H9 (cell line): ENCODE results near the gene PRELID1. TPM values are rescaled to one million over a fixed set of nuclear protein-coding genes. Genes with fewer than 3 reads are reported as not detected.

ENCODE experiments used
- DNase-seq: peaks from one replicate; pipeline ENCODE4 v3.0.0-alpha.2; 2017
- H2AFZ ChIP-seq: one replicate; pipeline ENCODE4 v1.6.1; 2013; ENCODE audit warnings: mild to moderate bottlenecking, low read length, control low read depth, moderate library complexity
- H2AK5ac ChIP-seq: 2 replicates; pipeline ENCODE4 v1.6.1; 2013; ENCODE audit warnings: low read length, control low read depth, mixed read lengths; ENCODE audit not compliant: insufficient read length
- H2BK120ac ChIP-seq: one replicate; pipeline ENCODE4 v1.6.1; 2013; ENCODE audit warnings: low read depth, mild to moderate bottlenecking, low read length, control low read depth, inconsistent platforms; ENCODE audit not compliant: poor library complexity, severe bottlenecking
- H2BK12ac ChIP-seq: 2 replicates; pipeline ENCODE4 v1.6.1; 2013; ENCODE audit warnings: low read length, control low read depth, mixed read lengths, low read depth; ENCODE audit not compliant: insufficient read length
- H2BK15ac ChIP-seq: 2 replicates; pipeline ENCODE4 v1.6.1; 2013; ENCODE audit warnings: low read depth, low read length, control low read depth
- H2BK20ac ChIP-seq: one replicate; pipeline ENCODE4 v1.6.1; 2013; ENCODE audit warnings: low read depth, mild to moderate bottlenecking, low read length, control low read depth, inconsistent platforms; ENCODE audit not compliant: poor library complexity, severe bottlenecking
- H2BK5ac ChIP-seq: 2 replicates; pipeline ENCODE4 v1.6.1; 2013; ENCODE audit warnings: low read length, control low read depth, mixed read lengths; ENCODE audit not compliant: insufficient read length
- H3K14ac ChIP-seq: 2 replicates; pipeline ENCODE4 v1.6.1; 2013; ENCODE audit warnings: low read length, control low read depth; ENCODE audit not compliant: insufficient read depth
- H3K18ac ChIP-seq: 2 replicates; pipeline ENCODE4 v1.6.1; 2013; ENCODE audit warnings: low read depth, mild to moderate bottlenecking, mixed read lengths, low read length, control low read depth; ENCODE audit not compliant: insufficient read length
- H3K23ac ChIP-seq: 2 replicates; pipeline ENCODE4 v1.6.1; 2013; ENCODE audit warnings: low read length, control low read depth, mixed read lengths, low read depth; ENCODE audit not compliant: insufficient read length
- H3K23me2 ChIP-seq: 2 replicates; pipeline ENCODE4 v1.6.1; 2013; ENCODE audit warnings: low read depth, mild to moderate bottlenecking, mixed read lengths, low read length, control low read depth; ENCODE audit not compliant: insufficient read length, poor library complexity, severe bottlenecking
- H3K27ac ChIP-seq: 2 replicates; pipeline ENCODE4 v1.5.1; 2013; ENCODE audit warnings: low read length, control low read depth, mixed read lengths, low read depth; ENCODE audit not compliant: insufficient read length
- H3K27me3 ChIP-seq: 2 replicates; pipeline ENCODE4 v1.6.1; 2013; ENCODE audit warnings: low read length, control low read depth, inconsistent platforms; ENCODE audit not compliant: insufficient read depth
- H3K4ac ChIP-seq: 2 replicates; pipeline ENCODE4 v1.6.1; 2013; ENCODE audit warnings: low read depth, mild to moderate bottlenecking, control low read depth, inconsistent platforms, low read length, moderate library complexity
- H3K4me1 ChIP-seq: 2 replicates; pipeline ENCODE4 v1.6.1; 2013; ENCODE audit warnings: low read length, control low read depth, inconsistent platforms; ENCODE audit not compliant: insufficient read depth
- H3K4me2 ChIP-seq: 2 replicates; pipeline ENCODE4 v1.6.1; 2013; ENCODE audit warnings: low read length, control low read depth, mixed read lengths; ENCODE audit not compliant: insufficient read length, insufficient read depth
- H3K56ac ChIP-seq: 2 replicates; pipeline ENCODE4 v1.6.1; 2013; ENCODE audit warnings: low read depth, mild to moderate bottlenecking, mixed read lengths, low read length, control low read depth; ENCODE audit not compliant: insufficient read length
- H3K79me1 ChIP-seq: 2 replicates; pipeline ENCODE4 v1.6.1; 2013; ENCODE audit warnings: low read depth, mild to moderate bottlenecking, moderate library complexity, low read length, control low read depth, inconsistent platforms; ENCODE audit not compliant: insufficient read depth, poor library complexity, severe bottlenecking
- H3K79me2 ChIP-seq: 2 replicates; pipeline ENCODE4 v1.6.1; 2013; ENCODE audit warnings: low read length, control low read depth, inconsistent platforms; ENCODE audit not compliant: insufficient read depth
- H3K9ac ChIP-seq: 2 replicates; pipeline ENCODE4 v1.6.1; 2013; ENCODE audit warnings: low read length, control low read depth, mixed read lengths; ENCODE audit not compliant: insufficient read length; ENCODE audit errors: extremely low read depth
- H3K9me3 ChIP-seq: one replicate; pipeline ENCODE4 v1.6.1; 2013; ENCODE audit warnings: low read depth, low read length, inconsistent platforms; ENCODE audit not compliant: control insufficient read depth
- H3T11ph ChIP-seq: one replicate; pipeline ENCODE4 v1.6.1; 2013; ENCODE audit warnings: mild to moderate bottlenecking, low read length, control low read depth, inconsistent platforms
- H4K20me1 ChIP-seq: one replicate; pipeline ENCODE4 v1.6.1; 2013; ENCODE audit not compliant: control insufficient read depth, insufficient read length, insufficient read depth
- H4K5ac ChIP-seq: 2 replicates; pipeline ENCODE4 v1.6.1; 2013; ENCODE audit warnings: low read depth, mild to moderate bottlenecking, mixed read lengths, low read length, control low read depth; ENCODE audit not compliant: insufficient read length
- H4K8ac ChIP-seq: replicated peaks from 2 replicates; pipeline ENCODE4 v1.6.1; 2013; ENCODE audit warnings: low read length, control low read depth, mixed read lengths, low read depth; ENCODE audit not compliant: insufficient read length
- H4K91ac ChIP-seq: 2 replicates; pipeline ENCODE4 v1.6.1; 2013; ENCODE audit warnings: low read depth, mild to moderate bottlenecking, moderate library complexity, mixed read lengths, low read length, control low read depth; ENCODE audit not compliant: insufficient read length
- H3K27ac Mint-ChIP-seq, 3 experiments: 2 replicates in 2 of 3; 3 replicates in 1 of 3; pipeline ENCODE4 v1.8.0; 2020 to 2021; ENCODE audit warnings: mixed read lengths in 3 of 3, mild to moderate bottlenecking in 1 of 3, moderate library complexity in 1 of 3
- H3K27me3 Mint-ChIP-seq: 2 replicates; pipeline ENCODE4 v1.8.0; 2021; ENCODE audit warnings: low read depth, mild to moderate bottlenecking, moderate library complexity, mixed read lengths
- H3K36me3 Mint-ChIP-seq, 3 experiments: 2 replicates in 2 of 3; 3 replicates in 1 of 3; pipeline ENCODE4 v1.8.0; 2020 to 2021; ENCODE audit warnings: low read depth in 3 of 3, mixed read lengths in 3 of 3; ENCODE audit not compliant: insufficient read depth in 1 of 3
- H3K4me1 Mint-ChIP-seq, 2 experiments: 2 replicates each; pipeline ENCODE4 v1.8.0; 2020; ENCODE audit warnings: mixed read lengths in 2 of 2
- H3K4me3 Mint-ChIP-seq, 2 experiments: 2 replicates in 1 of 2; 3 replicates in 1 of 2; pipeline ENCODE4 v1.8.0; 2020 to 2021; ENCODE audit warnings: mild to moderate bottlenecking in 2 of 2, mixed read lengths in 2 of 2, moderate library complexity in 1 of 2
- H3K9me3 Mint-ChIP-seq, 2 experiments: 2 replicates in 1 of 2; 3 replicates in 1 of 2; pipeline ENCODE4 v1.8.0; 2020; ENCODE audit warnings: mild to moderate bottlenecking in 2 of 2, mixed read lengths in 2 of 2, moderate library complexity in 1 of 2
- WGBS: extraction: QIAGEN DNeasy Blood & Tissue Kit; methylation state at CpG from one replicate; pipeline ENCODE4 v1.1.7; 2013; ENCODE audit warnings: missing lambda C conversion rate, low lambda C conversion rate, mixed read lengths; ENCODE audit not compliant: insufficient read length; ENCODE audit errors: extremely low coverage; 5-methylcytosine and 5-hydroxymethylcytosine counted together
- total RNA-seq: library from RNA; stranded (reverse); gene quantifications from 2 replicates; pipeline ENCODE4 v1.2.1, GENCODE V29; 2021
- TF ChIP-seq, protein P1 (sequence below): fragments of 200-600 bp; sonication (generic); conservative IDR thresholded peaks from 3 replicates; pipeline ENCODE4 v1.8.0; 2021; ENCODE audit warnings: antibody characterized with exemption, mild to moderate bottlenecking

The PRELID1 gene
- total RNA-seq, 1 experiment from 2014 or later: 213 TPM

DNA sequence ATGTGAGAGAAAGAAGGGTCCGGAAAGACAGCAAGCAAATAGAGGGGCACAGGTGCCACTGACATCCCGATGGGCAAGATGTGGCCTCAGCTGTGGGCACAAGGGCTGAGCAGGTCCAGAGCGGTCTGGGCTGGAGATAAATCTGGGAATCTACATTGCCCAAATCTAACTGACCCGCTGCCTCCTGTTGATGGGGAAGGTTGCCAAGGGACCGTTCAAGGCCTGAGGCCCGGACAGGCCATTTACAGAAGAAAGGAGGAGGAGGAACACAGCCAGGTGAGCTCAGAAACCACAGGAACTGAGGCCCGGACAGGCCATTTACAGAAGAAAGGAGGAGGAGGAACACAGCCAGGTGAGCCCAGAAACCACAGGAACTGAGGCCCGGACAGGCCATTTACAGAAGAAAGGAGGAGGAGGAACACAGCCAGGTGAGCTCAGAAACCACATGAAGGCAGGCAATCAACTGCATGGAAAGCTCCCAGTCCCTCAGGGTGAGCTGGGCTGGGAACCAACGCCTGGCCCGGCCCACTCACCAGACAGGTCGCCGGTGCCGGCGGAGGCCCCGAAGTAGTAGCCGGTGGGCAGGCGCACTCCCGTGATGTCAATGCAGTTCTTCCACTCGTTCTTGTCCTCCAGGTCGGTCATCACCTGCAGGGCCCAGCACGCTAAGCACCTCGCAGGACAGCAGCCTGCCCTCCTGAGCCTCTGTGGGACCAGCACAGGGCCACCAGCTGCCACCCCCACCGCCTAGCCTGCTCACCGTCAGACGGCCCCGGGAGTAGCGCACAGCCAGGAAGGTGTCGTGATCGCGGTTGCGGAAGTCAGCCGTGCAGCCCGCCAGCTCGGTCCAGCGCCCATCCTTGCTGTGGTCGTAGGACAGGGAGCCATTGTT, 33.2 kb downstream of the PRELID1 start:
- Histone ChIP-seq H3K23me2 (no peaks in the 10 kb centered on the region), H2BK20ac (no peak overlapping the region), H3K23ac (no peak overlapping the region), H3K4ac (no peak overlapping the region), H2AK5ac (no peak overlapping the region), H3K9ac (no peak overlapping the region), H3K9me3 (no peaks in the 10 kb centered on the region), H3K79me2 (no peaks in the 10 kb centered on the region; the same call in 1 of the 2 replicates), H3K79me1 (no peaks in the 10 kb centered on the region), H3K4me1 (peaks cover 6% of the 10 kb centered on the region; the same call in 1 of the 2 replicates), H3K56ac (no peak overlapping the region), H4K8ac (no peak overlapping the region), H2BK120ac (no peak overlapping the region), H3K4me2 (no peak overlapping the region), H4K91ac (no peak overlapping the region), H3K14ac (no peak overlapping the region; the same call in 1 of the 2 replicates), H3T11ph (no peak overlapping the region), H4K20me1 (no peaks in the 10 kb centered on the region), H2BK12ac (no peak overlapping the region), H3K18ac (no peak overlapping the region), H3K27ac (peak overlapping the region; percentile 15), H2BK15ac (no peak overlapping the region), H3K27me3 (no peaks in the 10 kb centered on the region), H2AFZ (no peak overlapping the region), H2BK5ac (no peak overlapping the region), H4K5ac (no peak overlapping the region)
- peak; percentile 64 for DNase-seq
- no peak overlapping the region for H3K4me3 Mint-ChIP-seq
- no peaks in the 10 kb centered on the region for H3K9me3 Mint-ChIP-seq
- peak overlapping the region; percentile 45 to 93 (median 87); a peak in 5 of 7 replicates for H3K27ac Mint-ChIP-seq
- TF ChIP-seq, protein P1, sequence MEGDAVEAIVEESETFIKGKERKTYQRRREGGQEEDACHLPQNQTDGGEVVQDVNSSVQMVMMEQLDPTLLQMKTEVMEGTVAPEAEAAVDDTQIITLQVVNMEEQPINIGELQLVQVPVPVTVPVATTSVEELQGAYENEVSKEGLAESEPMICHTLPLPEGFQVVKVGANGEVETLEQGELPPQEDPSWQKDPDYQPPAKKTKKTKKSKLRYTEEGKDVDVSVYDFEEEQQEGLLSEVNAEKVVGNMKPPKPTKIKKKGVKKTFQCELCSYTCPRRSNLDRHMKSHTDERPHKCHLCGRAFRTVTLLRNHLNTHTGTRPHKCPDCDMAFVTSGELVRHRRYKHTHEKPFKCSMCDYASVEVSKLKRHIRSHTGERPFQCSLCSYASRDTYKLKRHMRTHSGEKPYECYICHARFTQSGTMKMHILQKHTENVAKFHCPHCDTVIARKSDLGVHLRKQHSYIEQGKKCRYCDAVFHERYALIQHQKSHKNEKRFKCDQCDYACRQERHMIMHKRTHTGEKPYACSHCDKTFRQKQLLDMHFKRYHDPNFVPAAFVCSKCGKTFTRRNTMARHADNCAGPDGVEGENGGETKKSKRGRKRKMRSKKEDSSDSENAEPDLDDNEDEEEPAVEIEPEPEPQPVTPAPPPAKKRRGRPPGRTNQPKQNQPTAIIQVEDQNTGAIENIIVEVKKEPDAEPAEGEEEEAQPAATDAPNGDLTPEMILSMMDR: no peak
- WGBS: no CpG with 5 or more reads among the region's 36 CpGs
- peaks cover 24 to 70% (median 61%) of the 10 kb centered on the region in 3 experiments; a peak in 6 of 7 replicates for H3K36me3 Mint-ChIP-seq
- H3K4me1 Mint-ChIP-seq: peaks cover 9 to 17% of the 10 kb centered on the region in 2 experiments
- H3K27me3 Mint-ChIP-seq: no peaks in the 10 kb centered on the region; the same call in 1 of the 2 replicates
